Lower leg skin (tissue), 3 donors: ENCODE results near the gene BIN1.

Source experiments
- POLR2A ChIP-seq, 2 donors: fragments of 450-650 bp; IDR thresholded peaks; one replicate each; pipeline ENCODE4 v1.6.1; 2016 to 2017; ENCODE audit warnings: antibody characterized with exemption in 2 of 2, mild to moderate bottlenecking in 1 of 2, moderate library complexity in 1 of 2
- TF ChIP-seq, protein P1 (sequence below), 3 donors: fragments of 450-650 bp; IDR thresholded peaks; one replicate each; pipeline ENCODE4 v1.5.1; 2016; ENCODE audit warnings: antibody characterized with exemption in 3 of 3, mild to moderate bottlenecking in 3 of 3, moderate library complexity in 2 of 3

DNA sequence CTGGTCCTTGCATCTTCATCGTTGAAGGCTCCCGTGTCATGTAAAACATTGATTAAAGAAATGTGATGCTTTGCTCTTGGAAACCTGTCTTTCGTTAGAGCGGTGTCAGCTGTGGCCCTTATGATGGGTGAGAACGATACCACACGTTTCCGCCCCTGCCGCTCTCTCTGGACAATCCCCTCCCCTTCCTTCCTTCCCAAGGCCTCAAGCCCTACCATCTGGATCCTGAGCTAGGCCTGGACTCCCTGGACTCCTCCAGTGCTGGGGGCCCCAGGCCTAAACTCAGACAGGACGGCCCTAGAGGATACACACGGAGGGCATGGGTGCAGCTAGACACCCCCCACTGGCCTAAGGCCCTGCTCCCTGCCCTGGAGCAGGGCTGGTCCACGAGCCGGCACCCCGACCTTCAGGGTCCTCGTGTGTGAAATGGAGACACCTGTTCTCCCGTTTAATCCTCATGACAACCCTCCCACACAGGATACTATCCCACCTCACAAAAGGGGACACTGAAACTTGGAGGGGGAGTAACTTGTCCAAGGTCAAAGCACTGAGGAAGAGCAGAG, 13.2 kb downstream of the BIN1 start:
- TF ChIP-seq POLR2A (IDR thresholded peaks at IDR 0.05): no peak
- TF ChIP-seq, protein P1, sequence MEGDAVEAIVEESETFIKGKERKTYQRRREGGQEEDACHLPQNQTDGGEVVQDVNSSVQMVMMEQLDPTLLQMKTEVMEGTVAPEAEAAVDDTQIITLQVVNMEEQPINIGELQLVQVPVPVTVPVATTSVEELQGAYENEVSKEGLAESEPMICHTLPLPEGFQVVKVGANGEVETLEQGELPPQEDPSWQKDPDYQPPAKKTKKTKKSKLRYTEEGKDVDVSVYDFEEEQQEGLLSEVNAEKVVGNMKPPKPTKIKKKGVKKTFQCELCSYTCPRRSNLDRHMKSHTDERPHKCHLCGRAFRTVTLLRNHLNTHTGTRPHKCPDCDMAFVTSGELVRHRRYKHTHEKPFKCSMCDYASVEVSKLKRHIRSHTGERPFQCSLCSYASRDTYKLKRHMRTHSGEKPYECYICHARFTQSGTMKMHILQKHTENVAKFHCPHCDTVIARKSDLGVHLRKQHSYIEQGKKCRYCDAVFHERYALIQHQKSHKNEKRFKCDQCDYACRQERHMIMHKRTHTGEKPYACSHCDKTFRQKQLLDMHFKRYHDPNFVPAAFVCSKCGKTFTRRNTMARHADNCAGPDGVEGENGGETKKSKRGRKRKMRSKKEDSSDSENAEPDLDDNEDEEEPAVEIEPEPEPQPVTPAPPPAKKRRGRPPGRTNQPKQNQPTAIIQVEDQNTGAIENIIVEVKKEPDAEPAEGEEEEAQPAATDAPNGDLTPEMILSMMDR (IDR thresholded peaks at IDR 0.05): no peak
